NOMO-1 treated with dmso at 0.1 percent for 144 hours (cell line): ENCODE data around the gene BEX4.
"Not testable (repeated sequence)": the region's sequence is repeated elsewhere in the genome, so short reads cannot be mapped to it uniquely, and the experiment has no call there.

Source experiments
- DNase-seq: peaks from one replicate; lab custom pipeline; 2025; ENCODE audit not compliant: unreplicated experiment; lab: John Stamatoyannopoulos, UW

The BEX4 gene

GRCh38 chrX:103214870-103215424 is at the start of gene BEX4:
TSS of gene BEX4 (plus strand) at chrX:103215108. CDS start at chrX:103216154, 1,046 bp downstream.
- DNase-seq = peak; percentile 32

GRCh38 chrX:103170216-103170615 is 44.7 kb upstream of the BEX4 start:
- no peak for DNase-seq

GRCh38 chrX:103171353-103171752 is 43.6 kb upstream of the BEX4 start:
- DNase-seq = no peak

- not testable (repeated sequence) for DNase-seq
These were observed 39.7 kb upstream of the BEX4 start for GRCh38 chrX:103175256-103175655.

GRCh38 chrX:103175944-103176753 is 38.8 kb upstream of the BEX4 start:
- DNase-seq = no peak

GRCh38 chrX:103177556-103177955 is 37.4 kb upstream of the BEX4 start:
- DNase-seq = no peak

GRCh38 chrX:103183912-103184311 is 31.0 kb upstream of the BEX4 start:
- DNase-seq = no peak

GRCh38 chrX:103187953-103188475 is 26.9 kb upstream of the BEX4 start:
- no peak for DNase-seq

GRCh38 chrX:103197721-103198306 is 17.1 kb upstream of the BEX4 start:
- no peak for DNase-seq

- not testable (repeated sequence) for DNase-seq
These were observed 16.2 kb upstream of the BEX4 start for GRCh38 chrX:103198668-103199067.

GRCh38 chrX:103201041-103201440 is 13.9 kb upstream of the BEX4 start:
- no peak for DNase-seq

GRCh38 chrX:103210056-103210455 is 4.9 kb upstream of the BEX4 start:
- no peak for DNase-seq

- no peak for DNase-seq
These were observed 3.7 kb upstream of the BEX4 start for GRCh38 chrX:103211012-103211715.

- no peak for DNase-seq
These were observed 2.0 kb upstream of the BEX4 start for GRCh38 chrX:103212749-103213457.

- no peak for DNase-seq
These were observed 600 bp downstream of the BEX4 start for GRCh38 chrX:103215425-103215991.

GRCh38 chrX:103220511-103221323 is 5.8 kb downstream of the BEX4 start:
- DNase-seq = no peak

- DNase-seq = not testable (repeated sequence)
These were observed 11.0 kb downstream of the BEX4 start for GRCh38 chrX:103225918-103226317.

- DNase-seq = no peak
These were observed 18.4 kb downstream of the BEX4 start for GRCh38 chrX:103233263-103233662.

GRCh38 chrX:103234869-103235268 is 20.0 kb downstream of the BEX4 start:
- no peak for DNase-seq

- DNase-seq = not testable (repeated sequence)
These were observed 20.7 kb downstream of the BEX4 start for GRCh38 chrX:103235608-103236007.
